Measurements from ENCODE around the gene THOC2. TPM values are rescaled to one million over a fixed set of nuclear protein-coding genes. Genes with fewer than 3 reads are reported as not detected.

THOC2 gene
- total RNA-seq, 1 donor from 2014 or later = 66.5 TPM

- Mint-ChIP-seq H3K4me3 (ENCODE audit: unreplicated experiment) (no peak overlapping the region), H3K27me3 (ENCODE audit: unreplicated experiment) (no peaks in the 10 kb centered on the region), H3K36me3 (ENCODE audit: unreplicated experiment) (no peaks in the 10 kb centered on the region), H3K27ac (ENCODE audit: unreplicated experiment) (no peak overlapping the region), H3K9me3 (ENCODE audit: unreplicated experiment) (no peaks in the 10 kb centered on the region), H3K4me1 (ENCODE audit: unreplicated experiment) (peaks cover 6% of the 10 kb centered on the region)
- no peak for TF ChIP-seq CTCF (IDR thresholded peaks at IDR 0.05)
- DNase-seq (ENCODE audit: extremely low spot score, unreplicated experiment) = no peak
Observed at GRCh38 chrX:123749643-123750042, 16.8 kb upstream of the THOC2 start.

- Mint-ChIP-seq H3K9me3 (ENCODE audit: unreplicated experiment) (peaks cover 5% of the 10 kb centered on the region), H3K4me1 (ENCODE audit: unreplicated experiment) (peaks cover 6% of the 10 kb centered on the region), H3K36me3 (ENCODE audit: unreplicated experiment) (no peaks in the 10 kb centered on the region), H3K27me3 (ENCODE audit: unreplicated experiment) (no peaks in the 10 kb centered on the region), H3K27ac (ENCODE audit: unreplicated experiment) (no peak overlapping the region), H3K4me3 (ENCODE audit: unreplicated experiment) (no peak overlapping the region)
- TF ChIP-seq CTCF (IDR thresholded peaks at IDR 0.05) = no peak
- DNase-seq (ENCODE audit: extremely low spot score, unreplicated experiment) = peak; percentile 5
Observed at GRCh38 chrX:123745511-123745910, 12.7 kb upstream of the THOC2 start.

- no peak overlapping the region for H3K4me3 Mint-ChIP-seq (ENCODE audit: unreplicated experiment)
- peaks cover 5% of the 10 kb centered on the region for H3K9me3 Mint-ChIP-seq (ENCODE audit: unreplicated experiment)
- H3K27ac Mint-ChIP-seq (ENCODE audit: unreplicated experiment) = no peak overlapping the region
- H3K27me3 Mint-ChIP-seq (ENCODE audit: unreplicated experiment) = no peaks in the 10 kb centered on the region
- no peaks in the 10 kb centered on the region for H3K36me3 Mint-ChIP-seq (ENCODE audit: unreplicated experiment)
- no peak for TF ChIP-seq CTCF (IDR thresholded peaks at IDR 0.05)
- H3K4me1 Mint-ChIP-seq (ENCODE audit: unreplicated experiment) = no peaks in the 10 kb centered on the region
- DNase-seq (ENCODE audit: extremely low spot score, unreplicated experiment) = peak; percentile 2
Observed at GRCh38 chrX:123743312-123743711, 10.5 kb upstream of the THOC2 start.

DNA sequence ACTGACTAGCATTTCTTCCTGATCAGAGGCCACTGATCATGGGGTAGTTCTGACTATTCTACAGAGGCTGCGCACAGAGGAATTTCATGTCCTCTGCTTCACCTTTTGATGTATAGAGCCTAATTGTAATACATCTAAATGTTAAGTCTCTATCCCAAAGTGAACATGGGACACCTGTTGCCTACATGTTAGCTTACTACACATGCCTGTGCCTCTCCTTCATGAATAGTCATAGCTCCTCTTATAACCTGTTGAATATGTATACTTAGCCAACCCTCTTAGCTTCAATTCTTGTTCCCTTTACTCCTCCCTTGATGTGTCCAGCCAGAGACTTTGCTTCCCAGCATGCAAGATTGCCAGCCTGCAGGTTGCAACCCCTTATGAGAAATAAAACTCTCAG, 9.6 kb upstream of the THOC2 start:
- no peak for DNase-seq (ENCODE audit: extremely low spot score, unreplicated experiment)
- H3K27me3 Mint-ChIP-seq (ENCODE audit: unreplicated experiment) = no peaks in the 10 kb centered on the region
- H3K36me3 Mint-ChIP-seq (ENCODE audit: unreplicated experiment) = no peaks in the 10 kb centered on the region
- no peak for TF ChIP-seq CTCF (IDR thresholded peaks at IDR 0.05)
- H3K27ac Mint-ChIP-seq (ENCODE audit: unreplicated experiment) = no peak overlapping the region
- H3K4me3 Mint-ChIP-seq (ENCODE audit: unreplicated experiment) = no peak overlapping the region
- peaks cover 5% of the 10 kb centered on the region for H3K9me3 Mint-ChIP-seq (ENCODE audit: unreplicated experiment)
- H3K4me1 Mint-ChIP-seq (ENCODE audit: unreplicated experiment) = no peaks in the 10 kb centered on the region

DNA sequence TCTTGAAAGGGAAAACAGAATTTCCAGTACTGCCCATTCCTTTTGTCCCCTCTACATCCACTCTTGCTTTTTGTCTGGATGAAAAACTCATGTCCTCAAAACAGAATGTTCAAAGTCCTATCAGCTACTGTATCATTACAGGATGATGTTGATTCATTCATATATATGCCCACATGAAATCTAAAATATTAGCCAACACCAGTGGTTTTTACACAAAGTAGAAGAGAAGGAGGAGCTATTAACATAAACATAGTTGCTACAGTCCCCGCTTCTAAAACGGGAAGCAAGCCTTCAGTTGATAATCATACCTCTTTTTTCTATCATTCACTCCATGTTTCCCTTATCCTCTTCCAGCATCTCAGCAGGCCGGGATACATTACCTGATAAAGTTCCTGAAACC, 7.7 kb upstream of the THOC2 start:
- Mint-ChIP-seq H3K4me1 (ENCODE audit: unreplicated experiment) (no peaks in the 10 kb centered on the region), H3K9me3 (ENCODE audit: unreplicated experiment) (peaks cover 5% of the 10 kb centered on the region), H3K27me3 (ENCODE audit: unreplicated experiment) (no peaks in the 10 kb centered on the region), H3K36me3 (ENCODE audit: unreplicated experiment) (no peaks in the 10 kb centered on the region), H3K27ac (ENCODE audit: unreplicated experiment) (no peak overlapping the region), H3K4me3 (ENCODE audit: unreplicated experiment) (no peak overlapping the region)
- no peak for DNase-seq (ENCODE audit: extremely low spot score, unreplicated experiment)
- TF ChIP-seq CTCF (IDR thresholded peaks at IDR 0.05) = no peak

Measured in osteocyte (in vitro differentiated cells).